GM19372 (cell line): Measurements from ENCODE around the gene WIPF2.

Experiments used
- ATAC-seq: cut with Tn5 transposase; IDR thresholded peaks from one replicate; pipeline ENCODE4 v1.9.1; 2021; ENCODE audit warnings: mild to moderate bottlenecking, low read depth, moderate library complexity; ENCODE audit not compliant: unreplicated experiment

The WIPF2 gene

GRCh38 chr17:40218740-40219593 lies at the start of gene WIPF2:
Gene WIPF2 (plus strand): TSS chr17:40219304. CDS start chr17:40256460, 37,156 bp downstream.
- peak; percentile 95 for ATAC-seq

- ATAC-seq, result no peak
These were observed 48.8 kb upstream of the WIPF2 start for GRCh38 chr17:40170325-40170724.

GRCh38 chr17:40171750-40172149 lies 47.4 kb upstream of the WIPF2 start:
- ATAC-seq, result no peak

- no peak for ATAC-seq
These were observed 45.9 kb upstream of the WIPF2 start for GRCh38 chr17:40173091-40173777.

- ATAC-seq, result no peak
These were observed 45.3 kb upstream of the WIPF2 start for GRCh38 chr17:40173778-40174135.

GRCh38 chr17:40174514-40174913 lies 44.6 kb upstream of the WIPF2 start:
- no peak for ATAC-seq

GRCh38 chr17:40175928-40176753 lies 43.0 kb upstream of the WIPF2 start:
- ATAC-seq, result no peak

GRCh38 chr17:40176754-40177110 lies 42.4 kb upstream of the WIPF2 start:
- no peak for ATAC-seq

- peak; percentile 85 for ATAC-seq
These were observed 41.7 kb upstream of the WIPF2 start, which contains the start of gene RAPGEFL1 for GRCh38 chr17:40177275-40177874. Gene RAPGEFL1 (plus strand): TSS chr17:40177470. CDS start chr17:40177862, 392 bp downstream.

- ATAC-seq, result no peak
These were observed 41.0 kb upstream of the WIPF2 start for GRCh38 chr17:40178021-40178601.

GRCh38 chr17:40178660-40179059 lies 40.4 kb upstream of the WIPF2 start:
- no peak for ATAC-seq

GRCh38 chr17:40179923-40180659 lies 39.0 kb upstream of the WIPF2 start:
- ATAC-seq, result no peak

- no peak for ATAC-seq
These were observed 38.4 kb upstream of the WIPF2 start for GRCh38 chr17:40180694-40181093.

GRCh38 chr17:40181205-40181604 lies 37.9 kb upstream of the WIPF2 start:
- ATAC-seq, result no peak

GRCh38 chr17:40182606-40183005 lies 36.5 kb upstream of the WIPF2 start:
- ATAC-seq, result no peak

GRCh38 chr17:40187238-40187637 lies 31.9 kb upstream of the WIPF2 start:
- no peak for ATAC-seq

GRCh38 chr17:40188694-40189093 lies 30.4 kb upstream of the WIPF2 start:
- ATAC-seq, result no peak

GRCh38 chr17:40190197-40191021 lies 28.7 kb upstream of the WIPF2 start:
- no peak for ATAC-seq
